Endothelial cell (in vitro differentiated cells): Measurements from ENCODE around the gene CPLANE2. TPM values are rescaled to one million over a fixed set of nuclear protein-coding genes. Genes with fewer than 3 reads are reported as not detected.

ENCODE experiments used
- DNase-seq: peaks from one replicate; pipeline ENCODE4 v3.0.0; 2021; ENCODE audit warnings: low spot score
- H3K27ac Mint-ChIP-seq: one replicate; pipeline ENCODE4 v1.8.0; 2021; ENCODE audit warnings: mixed read lengths, inconsistent platforms; ENCODE audit not compliant: unreplicated experiment
- H3K27me3 Mint-ChIP-seq: one replicate; pipeline ENCODE4 v1.8.0; 2021; ENCODE audit warnings: mild to moderate bottlenecking, moderate library complexity, mixed read lengths, inconsistent platforms; ENCODE audit not compliant: unreplicated experiment
- H3K36me3 Mint-ChIP-seq: one replicate; pipeline ENCODE4 v1.8.0; 2021; ENCODE audit warnings: mild to moderate bottlenecking, low read depth, mixed read lengths, inconsistent platforms; ENCODE audit not compliant: unreplicated experiment
- H3K4me1 Mint-ChIP-seq: one replicate; pipeline ENCODE4 v1.8.0; 2021; ENCODE audit warnings: mild to moderate bottlenecking, mixed read lengths, inconsistent platforms; ENCODE audit not compliant: unreplicated experiment
- H3K4me3 Mint-ChIP-seq: one replicate; pipeline ENCODE4 v1.8.0; 2021; ENCODE audit warnings: mild to moderate bottlenecking, mixed read lengths, inconsistent platforms; ENCODE audit not compliant: unreplicated experiment
- H3K9me3 Mint-ChIP-seq: one replicate; pipeline ENCODE4 v1.8.0; 2021; ENCODE audit warnings: mixed read lengths, inconsistent platforms; ENCODE audit not compliant: unreplicated experiment
- total RNA-seq: library from RNA; stranded (reverse); fragmentation: NEBNext Ultra II Directional; extraction: Animal tissue kit (Norgen Biotek cat#: 25700); gene quantifications from one replicate; pipeline ENCODE4 v1.2.1, GENCODE V29; 2021; ENCODE audit not compliant: unreplicated experiment
- TF ChIP-seq, protein P1 (sequence below): fragments of 200-600 bp; sonication (generic); IDR thresholded peaks from one replicate; pipeline ENCODE4 v1.5.0; 2021; ENCODE audit warnings: antibody characterized with exemption; ENCODE audit not compliant: unreplicated experiment

The CPLANE2 gene
- total RNA-seq, 1 donor from 2014 or later, result 3.6 TPM

- DNase-seq, result no peak
- H3K27me3 Mint-ChIP-seq, result peaks cover 1% of the 10 kb centered on the region
- TF ChIP-seq, protein P1, sequence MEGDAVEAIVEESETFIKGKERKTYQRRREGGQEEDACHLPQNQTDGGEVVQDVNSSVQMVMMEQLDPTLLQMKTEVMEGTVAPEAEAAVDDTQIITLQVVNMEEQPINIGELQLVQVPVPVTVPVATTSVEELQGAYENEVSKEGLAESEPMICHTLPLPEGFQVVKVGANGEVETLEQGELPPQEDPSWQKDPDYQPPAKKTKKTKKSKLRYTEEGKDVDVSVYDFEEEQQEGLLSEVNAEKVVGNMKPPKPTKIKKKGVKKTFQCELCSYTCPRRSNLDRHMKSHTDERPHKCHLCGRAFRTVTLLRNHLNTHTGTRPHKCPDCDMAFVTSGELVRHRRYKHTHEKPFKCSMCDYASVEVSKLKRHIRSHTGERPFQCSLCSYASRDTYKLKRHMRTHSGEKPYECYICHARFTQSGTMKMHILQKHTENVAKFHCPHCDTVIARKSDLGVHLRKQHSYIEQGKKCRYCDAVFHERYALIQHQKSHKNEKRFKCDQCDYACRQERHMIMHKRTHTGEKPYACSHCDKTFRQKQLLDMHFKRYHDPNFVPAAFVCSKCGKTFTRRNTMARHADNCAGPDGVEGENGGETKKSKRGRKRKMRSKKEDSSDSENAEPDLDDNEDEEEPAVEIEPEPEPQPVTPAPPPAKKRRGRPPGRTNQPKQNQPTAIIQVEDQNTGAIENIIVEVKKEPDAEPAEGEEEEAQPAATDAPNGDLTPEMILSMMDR, result no peak
- no peaks in the 10 kb centered on the region for H3K36me3 Mint-ChIP-seq
- H3K27ac Mint-ChIP-seq, result no peak overlapping the region
- peaks cover 10% of the 10 kb centered on the region for H3K4me1 Mint-ChIP-seq
- H3K4me3 Mint-ChIP-seq, result no peak overlapping the region
- no peaks in the 10 kb centered on the region for H3K9me3 Mint-ChIP-seq
These were observed 1.6 kb downstream of the CPLANE2 start for GRCh38 chr1:16235347-16235746.

DNA sequence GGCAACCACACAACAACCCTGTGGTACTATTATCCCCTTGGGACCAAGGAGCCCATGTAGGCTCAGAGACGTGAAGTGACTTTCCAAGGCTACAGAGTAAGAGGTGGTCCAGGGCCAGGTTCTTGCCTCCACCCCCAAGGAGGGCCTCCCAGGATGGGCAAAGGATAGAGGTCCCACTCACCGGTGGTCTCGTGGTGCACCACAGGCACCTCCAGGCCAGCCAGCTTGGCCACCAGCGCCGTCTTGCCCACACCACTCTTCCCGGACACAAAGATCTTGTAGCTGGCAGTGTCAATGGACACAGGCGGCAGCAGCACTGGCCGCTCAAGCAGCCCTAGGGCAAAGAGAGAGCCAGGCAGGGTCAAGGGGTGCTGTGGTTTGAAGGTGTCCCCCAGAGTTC lies 3.6 kb downstream of the CPLANE2 start:
- H3K27ac Mint-ChIP-seq, result no peak overlapping the region
- DNase-seq, result no peak
- TF ChIP-seq, protein P1, result no peak
- H3K36me3 Mint-ChIP-seq, result no peaks in the 10 kb centered on the region
- H3K4me1 Mint-ChIP-seq, result peaks cover 14% of the 10 kb centered on the region
- H3K4me3 Mint-ChIP-seq, result no peak overlapping the region
- peaks cover 10% of the 10 kb centered on the region for H3K27me3 Mint-ChIP-seq
- no peaks in the 10 kb centered on the region for H3K9me3 Mint-ChIP-seq

DNA sequence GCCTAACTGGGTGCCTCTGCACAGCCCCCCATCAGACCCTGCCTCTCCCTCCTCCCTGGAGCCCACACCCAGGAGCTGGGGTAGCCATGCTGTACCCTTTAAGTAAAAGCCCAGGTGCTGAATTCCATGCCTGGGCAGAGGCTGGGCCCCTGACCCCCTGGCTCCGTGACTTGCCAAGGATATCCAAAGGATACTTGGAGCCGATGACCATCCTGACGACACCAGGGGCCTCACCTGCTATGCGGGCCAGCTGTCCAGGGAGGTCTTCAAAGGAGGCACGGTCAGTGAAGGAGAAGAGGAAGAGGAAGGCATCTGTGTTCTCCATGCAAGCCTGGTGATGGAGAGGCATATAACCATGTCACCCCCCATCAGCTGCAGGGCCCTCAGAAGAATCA lies 4.7 kb downstream of the CPLANE2 start:
- Mint-ChIP-seq H3K27ac (no peak overlapping the region), H3K4me1 (peaks cover 10% of the 10 kb centered on the region), H3K27me3 (peaks cover 17% of the 10 kb centered on the region), H3K36me3 (no peaks in the 10 kb centered on the region), H3K9me3 (no peaks in the 10 kb centered on the region), H3K4me3 (no peak overlapping the region)
- no peak for DNase-seq
- TF ChIP-seq, protein P1, result no peak

DNA sequence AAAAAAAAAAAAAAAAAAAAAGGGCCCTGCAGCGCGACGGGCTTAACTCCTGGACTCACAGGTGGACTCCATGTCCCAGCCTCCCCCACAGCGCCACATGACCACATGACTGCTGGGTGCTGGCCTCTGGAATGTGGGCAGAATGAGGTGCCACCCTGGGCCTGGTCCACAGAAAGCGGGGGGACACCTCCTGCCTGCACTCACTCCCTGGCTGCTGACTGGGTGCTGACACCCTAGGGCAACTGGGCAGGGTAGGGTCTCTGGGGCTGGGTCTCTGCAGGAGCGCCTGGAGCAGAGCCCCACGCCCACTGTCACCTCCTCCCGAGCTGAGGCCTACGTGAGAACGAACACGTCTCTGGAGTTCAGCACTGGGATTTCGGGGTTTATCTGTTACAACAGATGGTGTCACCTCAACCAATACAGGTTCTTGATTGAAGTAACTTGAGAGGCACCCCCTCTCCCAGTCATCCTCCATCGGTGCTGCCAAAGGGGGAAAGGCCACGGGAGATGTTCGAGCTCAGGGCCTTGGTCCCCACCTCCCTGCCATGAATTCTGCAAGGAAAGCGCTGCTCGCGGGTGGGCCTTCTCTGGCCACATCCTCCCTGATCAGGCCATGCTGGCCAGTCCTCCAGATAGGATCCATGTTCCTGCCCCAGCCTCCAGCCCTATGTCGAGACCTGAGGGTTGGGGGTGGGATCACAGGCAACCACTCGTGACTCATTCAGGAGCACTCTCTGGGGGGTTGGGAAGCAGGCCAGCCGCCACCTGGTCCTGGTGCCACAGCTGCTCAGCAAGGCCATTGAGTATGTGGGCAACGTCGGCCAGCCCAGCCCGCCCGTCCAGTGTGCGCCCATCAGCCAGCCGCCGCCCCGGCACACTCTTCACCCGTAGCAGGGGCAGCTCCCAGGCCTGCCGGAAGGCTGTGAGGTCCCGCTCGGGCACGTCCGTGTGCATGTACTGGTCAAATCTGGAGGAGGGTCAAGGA lies 5.4 kb downstream of the CPLANE2 start:
- peaks cover 20% of the 10 kb centered on the region for H3K27me3 Mint-ChIP-seq
- TF ChIP-seq, protein P1, result no peak
- H3K27ac Mint-ChIP-seq, result no peak overlapping the region
- no peak overlapping the region for H3K4me3 Mint-ChIP-seq
- no peaks in the 10 kb centered on the region for H3K36me3 Mint-ChIP-seq
- peaks cover 8% of the 10 kb centered on the region for H3K4me1 Mint-ChIP-seq
- no peaks in the 10 kb centered on the region for H3K9me3 Mint-ChIP-seq
- no peak for DNase-seq

GRCh38 chr1:16230744-16231143 lies 6.2 kb downstream of the CPLANE2 start:
- Mint-ChIP-seq H3K27me3 (peaks cover 28% of the 10 kb centered on the region), H3K27ac (no peak overlapping the region), H3K36me3 (no peaks in the 10 kb centered on the region), H3K9me3 (no peaks in the 10 kb centered on the region), H3K4me3 (no peak overlapping the region), H3K4me1 (peaks cover 4% of the 10 kb centered on the region)
- DNase-seq, result no peak
- TF ChIP-seq, protein P1, result no peak
